ENCODE data around the gene STRADB.

The STRADB gene

GRCh38 chr2:201440182-201440581, 11.4 kb upstream of the STRADB start:
- peak; percentile 68 for DNase-seq (ENCODE audit: low spot score)
- POLR2A ChIA-PET (ENCODE audit: low non-redundant PET), result interaction anchor here (0.9 to 1.8 kb wide), 2 partner anchors 8 to 11 kb away, joined by 3 to 5 read pairs; partner anchors contain the start of genes STRADB and TRAK2
- no peak for TF ChIP-seq CTCF (conservative IDR thresholded peaks at IDR 0.05; ENCODE audit: low read depth)
- H3K27ac ChIP-seq, result no peak overlapping the region
- CTCF ChIA-PET, result interaction anchor here (0.6 to 1.2 kb wide), 2 partner anchors 12 to 208 kb away, joined by 3 to 4 read pairs; no protein-coding TSS in a partner anchor

- no peak for TF ChIP-seq CTCF (conservative IDR thresholded peaks at IDR 0.05; ENCODE audit: low read depth)
- ChIA-PET CTCF (interaction anchor here (1.2 kb wide), 1 partner anchor 209 kb away, joined by 3 read pairs; no protein-coding TSS in a partner anchor), POLR2A (ENCODE audit: low non-redundant PET) (interaction anchor here (1.8 kb wide), 1 partner anchor 10 kb away, joined by 5 read pairs; the partner anchor contains the start of genes STRADB and TRAK2)
- H3K27ac ChIP-seq, result no peak overlapping the region
- no peak for DNase-seq (ENCODE audit: low spot score)
Observed at GRCh38 chr2:201441409-201441808, 10.1 kb upstream of the STRADB start.

- ChIA-PET POLR2A (ENCODE audit: low non-redundant PET) (no interaction called here), CTCF (interaction anchor here (0.6 kb wide), 1 partner anchor 359 kb away, joined by 3 read pairs; no protein-coding TSS in a partner anchor)
- no peak overlapping the region for H3K27ac ChIP-seq
Observed at GRCh38 chr2:201444746-201445465, 6.6 kb upstream of the STRADB start.

DNA sequence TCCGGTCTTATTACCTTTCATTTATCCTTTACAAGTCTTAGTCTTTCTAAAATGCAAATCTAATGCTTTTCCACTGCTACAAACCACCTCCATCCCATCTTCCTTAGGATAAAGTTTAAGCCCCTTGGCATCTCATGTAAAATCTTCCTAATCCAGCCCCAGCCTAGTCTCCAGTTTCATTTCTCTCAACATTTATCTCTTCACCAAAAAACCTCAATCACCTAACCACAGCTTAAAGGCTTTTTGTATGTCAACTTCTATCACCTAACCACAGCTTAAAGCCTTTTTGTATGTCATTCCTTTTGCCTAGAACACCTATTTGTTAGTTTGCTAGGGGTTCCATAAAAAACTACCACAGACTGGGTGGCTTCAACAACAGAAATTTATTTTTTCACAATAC, 4.5 kb upstream of the STRADB start:
- ChIA-PET POLR2A (ENCODE audit: low non-redundant PET) (no interaction called here), CTCF (no interaction called here)
- DNase-seq (ENCODE audit: low spot score), result no peak
- no peak overlapping the region for H3K27ac ChIP-seq
- no peak for TF ChIP-seq CTCF (conservative IDR thresholded peaks at IDR 0.05; ENCODE audit: low read depth)

More at GRCh38 chr2:201444746-201445465, 6.6 kb upstream of the STRADB start:
- no peak for DNase-seq (ENCODE audit: low spot score)
- no peak for TF ChIP-seq CTCF (conservative IDR thresholded peaks at IDR 0.05; ENCODE audit: low read depth)

DNA sequence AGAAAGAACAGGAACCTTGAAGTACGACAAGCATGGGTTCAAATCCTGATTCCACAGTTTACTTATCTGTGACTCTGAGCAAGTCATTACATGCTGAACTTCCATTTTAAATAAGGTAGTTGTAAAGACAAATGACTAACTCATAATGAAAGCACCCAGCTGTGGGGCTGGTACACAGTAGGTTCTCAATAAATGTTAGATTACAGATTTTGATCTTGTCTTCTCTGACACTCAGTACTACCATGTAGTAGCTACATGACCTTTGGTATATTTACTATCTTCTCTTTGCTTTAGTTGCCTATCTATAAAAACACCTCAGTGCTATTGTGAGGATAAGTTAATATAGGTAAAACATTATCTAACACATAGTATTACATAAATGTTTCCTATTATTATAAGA, 3.5 kb upstream of the STRADB start:
- CTCF ChIA-PET, result no interaction called here

DNA sequence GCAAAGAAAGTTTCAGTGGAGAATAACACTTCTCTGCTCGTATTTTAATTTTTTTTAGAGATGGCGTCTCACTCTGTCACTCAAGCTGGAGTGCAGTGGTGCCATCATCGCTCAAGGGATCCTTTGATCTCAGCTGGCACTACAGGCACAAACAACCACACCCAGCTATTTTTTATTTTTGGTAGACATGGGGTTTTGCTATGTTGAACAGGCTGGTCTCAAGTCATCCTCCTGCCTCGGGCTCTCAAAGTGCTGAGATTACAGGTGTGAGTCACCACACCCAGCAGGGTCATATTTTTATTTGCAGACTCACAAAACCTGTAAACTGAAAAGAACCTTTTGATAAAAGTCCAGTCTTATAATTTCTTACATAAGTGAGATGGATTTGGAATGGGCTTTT, 2.8 kb upstream of the STRADB start:
- TF ChIP-seq CTCF (conservative IDR thresholded peaks at IDR 0.05; ENCODE audit: low read depth), result no peak
- DNase-seq (ENCODE audit: low spot score), result no peak
- POLR2A ChIA-PET (ENCODE audit: low non-redundant PET), result interaction anchor here (0.8 kb wide), 1 partner anchor 9 kb away, joined by 3 read pairs; no protein-coding TSS in a partner anchor
- CTCF ChIA-PET, result no interaction called here
- H3K27ac ChIP-seq, result no peak overlapping the region

More for the DNA sequence above, 3.5 kb upstream of the STRADB start:
- H3K27ac ChIP-seq, result no peak overlapping the region
- DNase-seq (ENCODE audit: low spot score), result no peak
- POLR2A ChIA-PET (ENCODE audit: low non-redundant PET), result interaction anchor here (0.8 kb wide), 1 partner anchor 8 kb away, joined by 3 read pairs; no protein-coding TSS in a partner anchor
- no peak for TF ChIP-seq CTCF (conservative IDR thresholded peaks at IDR 0.05; ENCODE audit: low read depth)
